ENCODE data around the gene RPS6KC1. TPM values are rescaled to one million over a fixed set of nuclear protein-coding genes. Genes with fewer than 3 reads are reported as not detected.

RPS6KC1 gene
- total and polyA plus RNA-seq, 9 of the 15 experiments (the other 6 are each of a cell fraction or from before 2014, with no cell fraction given), result 4.3 to 34.6 (median 20.9) TPM

- intact Hi-C loops (cut with micrococcal nuclease), result no loop called here
- Histone ChIP-seq H4K20me1 (replicated peaks; ENCODE audit: control insufficient read depth, insufficient read depth, low read length) (no peaks in the 10 kb centered on the region), H3K4me3 (no peak overlapping the region), H3K36me3 (ENCODE audit: control insufficient read depth, insufficient read depth, low read length) (peaks cover 29% of the 10 kb centered on the region), H3K27ac (ENCODE audit: extremely low read depth, low read depth, low read length) (no peak overlapping the region), H3K9ac (ENCODE audit: insufficient read depth in 1 of 2, low read depth in 2 of 2, low read length in 2 of 2) (no peak overlapping the region), H2AFZ (ENCODE audit: low read depth, low read length) (no peak overlapping the region), H3K9me1 (ENCODE audit: control insufficient read depth, insufficient read depth, low read length) (no peaks in the 10 kb centered on the region), H3K4me1 (replicated peaks in 1 of 2; ENCODE audit: control insufficient read depth in 2 of 2, insufficient read depth in 2 of 2, low read length in 2 of 2) (no peaks in the 10 kb centered on the region), H3K4me2 (ENCODE audit: insufficient read depth, low read length) (no peak overlapping the region), H3K79me2 (ENCODE audit: control insufficient read depth, insufficient read depth, low read length) (no peaks in the 10 kb centered on the region), H3K27me3 (ENCODE audit: control insufficient read depth in 2 of 2, insufficient read depth in 2 of 2, low read length in 2 of 2) (no peaks in the 10 kb centered on the region), H3K9me3 (replicated peaks; ENCODE audit: control insufficient read depth, insufficient read depth, low read depth, low read length) (no peaks in the 10 kb centered on the region)
- CTCF ChIA-PET (ENCODE audit: low intra/inter-chr PET ratio), result no interaction called here
- POLR2A ChIA-PET, result no interaction called here
- DNase-seq (ENCODE audit: extremely low read depth in 1 of 4, low spot score in 3 of 4) (no peak), ATAC-seq (no peak), FAIRE-seq (no peak)
- WGBS (ENCODE audit: insufficient coverage, low coverage, missing lambda C conversion rate), result 82% methylated on average over 4 of the region's 4 CpGs
- BruUV-seq (replicated peaks), result no TSS peak
- TF ChIP-seq RUNX1 (IDR thresholded peaks at IDR 0.05; ENCODE audit: low read depth) (no peak), POLR3A (IDR thresholded peaks at IDR 0.05; ENCODE audit: borderline replicate concordance, extremely low read depth, insufficient read depth, insufficient read length) (no peak), ESRRB (CRISPR knock-in tag; IDR thresholded peaks at IDR 0.05; ENCODE audit: borderline replicate concordance) (no peak), HNRNPH1 (optimal IDR thresholded peaks at IDR 0.05; ENCODE audit: low read depth, low read length) (no peak), ZNF79 (CRISPR knock-in tag; IDR thresholded peaks at IDR 0.05; ENCODE audit: low read depth) (no peak), CTBP1 (IDR thresholded peaks at IDR 0.05; ENCODE audit: borderline replicate concordance) (no peak), GMEB1 (CRISPR knock-in tag; IDR thresholded peaks at IDR 0.05) (no peak), ARID1B (IDR thresholded peaks at IDR 0.05) (no peak), RBM22 (IDR thresholded peaks at IDR 0.05; ENCODE audit: low read depth, low read length, poor library complexity, severe bottlenecking) (no peak), HNRNPLL (IDR thresholded peaks at IDR 0.05; ENCODE audit: low read depth, low read length, poor library complexity, severe bottlenecking) (no peak), TEAD1 (CRISPR knock-in tag; IDR thresholded peaks at IDR 0.05) (no peak)
- in situ Hi-C loops (cut with MboI), result no loop called here
Measured at GRCh38 chr1:213231795-213232231, 180.8 kb downstream of the RPS6KC1 start.

Data from K562 (cell line).